H1 (cell line): ENCODE measurements around the gene TRAPPC6A. TPM values are rescaled to one million over a fixed set of nuclear protein-coding genes. Genes with fewer than 3 reads are reported as not detected.

Experiments used
- CTCF ChIA-PET: fragments of 300-600 bp; sonication (Branson Sonifier 250); formaldehyde crosslinking; loops from one replicate; lab custom pipeline; 2021; ENCODE audit not compliant: partially characterized antibody; lab: Charles Lee
- POLR2A ChIA-PET: fragments of 300-600 bp; sonication (Branson Sonifier 250); formaldehyde crosslinking; loops from one replicate; lab custom pipeline; 2021; ENCODE audit warnings: inconsistent platforms; ENCODE audit not compliant: partially characterized antibody; lab: Charles Lee
- DNase-seq, 2 experiments: peaks; one replicate each; pipeline versions ENCODE4 v3.0.0 to v3.0.0-alpha.2; 2010 to 2022; ENCODE audit warnings: low spot score in 2 of 2, low read depth in 1 of 2, mixed read lengths in 1 of 2
- FAIRE-seq: peaks from 2 replicates; lab custom pipeline; 2011; peaks lifted over from hg19 to GRCh38; lab: Jason Lieb, UNC
- H2AFZ ChIP-seq: 2 replicates; pipeline ENCODE4 v1.8.1; 2012; ENCODE audit warnings: low read length, inconsistent platforms
- H2AK5ac ChIP-seq: 2 replicates; pipeline ENCODE4 v1.6.1; 2013; ENCODE audit warnings: low read depth, low read length
- H2BK120ac ChIP-seq: replicated peaks from 2 replicates; pipeline ENCODE3; 2013; ENCODE audit warnings: low read depth, low read length, inconsistent platforms
- H2BK12ac ChIP-seq: 2 replicates; pipeline ENCODE4 v1.6.1; 2013; ENCODE audit warnings: low read depth, low read length
- H2BK15ac ChIP-seq: 2 replicates; pipeline ENCODE4 v1.6.1; 2013; ENCODE audit warnings: low read length
- H2BK20ac ChIP-seq: 2 replicates; pipeline ENCODE4 v1.6.1; 2013; ENCODE audit warnings: low read length
- H2BK5ac ChIP-seq: 2 replicates; pipeline ENCODE4 v1.6.1; 2013; ENCODE audit warnings: low read depth, low read length
- H3K14ac ChIP-seq: 2 replicates; pipeline ENCODE4 v1.6.1; 2013; ENCODE audit warnings: inconsistent platforms; ENCODE audit not compliant: insufficient read length
- H3K18ac ChIP-seq: 2 replicates; pipeline ENCODE4 v1.6.1; 2013; ENCODE audit warnings: low read length; ENCODE audit errors: extremely low read depth
- H3K23ac ChIP-seq: 2 replicates; pipeline ENCODE4 v1.6.1; 2013; ENCODE audit warnings: inconsistent platforms; ENCODE audit not compliant: insufficient read length
- H3K23me2 ChIP-seq: 2 replicates; pipeline ENCODE4 v1.6.1; 2013; ENCODE audit warnings: low read depth, low read length
- H3K27ac ChIP-seq: 2 replicates; pipeline ENCODE4 v1.6.1; 2011; ENCODE audit warnings: low read depth, low read length, inconsistent platforms
- H3K27me3 ChIP-seq, 4 experiments: replicated peaks in 1 of 4; 1 replicate in 1 of 4; 2 replicates in 3 of 4; pipeline versions ENCODE4 v1.6.1 to v1.8.1; 2011 to 2013; ENCODE audit warnings: low read length in 3 of 4, mild to moderate bottlenecking in 3 of 4, inconsistent platforms in 2 of 4, mixed read lengths in 2 of 4, moderate library complexity in 1 of 4; ENCODE audit not compliant: control insufficient read depth in 3 of 4, insufficient read depth in 3 of 4; ENCODE audit errors: extremely low read depth in 1 of 4
- H3K36me3 ChIP-seq, 4 experiments: 2 replicates each; pipeline versions ENCODE4 v1.6.1 to v1.8.1; 2011 to 2013; ENCODE audit warnings: mild to moderate bottlenecking in 4 of 4, low read length in 3 of 4, moderate library complexity in 2 of 4, control low read depth in 1 of 4, inconsistent platforms in 1 of 4; ENCODE audit not compliant: insufficient read depth in 4 of 4, control insufficient read depth in 2 of 4
- H3K4ac ChIP-seq: replicated peaks from 2 replicates; pipeline ENCODE3; 2013; ENCODE audit warnings: low read length, low read depth, mixed read lengths, inconsistent platforms; ENCODE audit not compliant: insufficient read length
- H3K4me1 ChIP-seq, 4 experiments: replicated peaks in 1 of 4; 1 replicate in 1 of 4; 2 replicates in 3 of 4; pipeline versions ENCODE4 v1.6.1 to v1.8.1; 2011 to 2013; ENCODE audit warnings: low read length in 3 of 4, inconsistent platforms in 2 of 4, mixed read lengths in 1 of 4; ENCODE audit not compliant: insufficient read depth in 4 of 4, control insufficient read depth in 3 of 4
- H3K4me2 ChIP-seq, 2 experiments: 2 replicates each; pipeline versions ENCODE4 v1.6.1 to v1.8.1; 2011 to 2013; ENCODE audit warnings: low read depth in 2 of 2, low read length in 2 of 2, control low read depth in 1 of 2, inconsistent platforms in 1 of 2, mild to moderate bottlenecking in 1 of 2; ENCODE audit not compliant: insufficient read depth in 1 of 2
- H3K4me3 ChIP-seq, 4 experiments: fragments of 200-600, 300-600 bp in 1 of 4; sonication (generic), shearing (Covaris generic), sonication (Bioruptor Twin) in 1 of 4; 2 replicates each; pipeline versions ENCODE4 v1.5.1 to v1.8.1; 2011 to 2016; ENCODE audit warnings: low read length in 4 of 4, low read depth in 3 of 4, control low read depth in 2 of 4, inconsistent platforms in 2 of 4, mild to moderate bottlenecking in 2 of 4, mixed read lengths in 1 of 4, moderate library complexity in 1 of 4; ENCODE audit not compliant: insufficient read depth in 2 of 4; ENCODE audit errors: extremely low read depth in 1 of 4
- H3K56ac ChIP-seq: replicated peaks from 2 replicates; pipeline ENCODE3; 2013; ENCODE audit warnings: low read depth, mild to moderate bottlenecking, mixed read lengths, low read length, inconsistent platforms; ENCODE audit not compliant: insufficient read length
- H3K79me1 ChIP-seq: 2 replicates; pipeline ENCODE4 v1.6.1; 2013; ENCODE audit warnings: low read depth, low read length, control low read depth
- H3K79me2 ChIP-seq, 2 experiments: 2 replicates each; pipeline versions ENCODE4 v1.6.1 to v1.8.1; 2012 to 2013; ENCODE audit warnings: low read length in 2 of 2, mild to moderate bottlenecking in 2 of 2, inconsistent platforms in 1 of 2; ENCODE audit not compliant: insufficient read depth in 2 of 2, control insufficient read depth in 1 of 2
- H3K9ac ChIP-seq, 4 experiments: replicated peaks in 1 of 4; 1 replicate in 1 of 4; 2 replicates in 3 of 4; pipeline versions ENCODE4 v1.6.1 to v1.8.1; 2011 to 2013; ENCODE audit warnings: low read depth in 3 of 4, low read length in 3 of 4, control low read depth in 2 of 4, mild to moderate bottlenecking in 2 of 4, moderate library complexity in 2 of 4, inconsistent platforms in 1 of 4; ENCODE audit errors: extremely low read depth in 1 of 4
- H3K9me3 ChIP-seq, 2 experiments: 2 replicates each; pipeline versions ENCODE4 v1.6.1 to v1.8.1; 2012 to 2013; ENCODE audit warnings: mild to moderate bottlenecking in 2 of 2, moderate library complexity in 2 of 2, control low read depth in 1 of 2, inconsistent platforms in 1 of 2, low read depth in 1 of 2, low read length in 1 of 2, mixed read lengths in 1 of 2; ENCODE audit not compliant: insufficient read depth in 2 of 2
- H4K20me1 ChIP-seq, 2 experiments: replicated peaks in 1 of 2; 2 replicates each; pipeline versions ENCODE3 to v1.8.1; 2011 to 2013; ENCODE audit warnings: inconsistent platforms in 2 of 2, low read length in 2 of 2, mild to moderate bottlenecking in 1 of 2; ENCODE audit not compliant: insufficient read depth in 2 of 2, control insufficient read depth in 1 of 2
- H4K5ac ChIP-seq: 2 replicates; pipeline ENCODE4 v1.6.1; 2013; ENCODE audit warnings: low read length, low read depth, mixed read lengths, inconsistent platforms; ENCODE audit not compliant: insufficient read length
- H4K8ac ChIP-seq: 2 replicates; pipeline ENCODE4 v1.8.0; 2013; ENCODE audit warnings: mild to moderate bottlenecking, moderate library complexity, low read length, inconsistent platforms; ENCODE audit not compliant: insufficient read depth; ENCODE audit errors: extremely low read depth
- H4K91ac ChIP-seq: replicated peaks from 2 replicates; pipeline ENCODE3; 2013; ENCODE audit warnings: low read length, mixed read lengths, inconsistent platforms; ENCODE audit not compliant: insufficient read length
- ATF2 ChIP-seq: IDR thresholded peaks from 2 replicates; pipeline ENCODE4 v1.6.1; 2012; ENCODE audit warnings: low read length, inconsistent platforms
- KDM4A ChIP-seq: IDR thresholded peaks from one replicate; pipeline ENCODE4 v1.7.1; 2012; ENCODE audit warnings: low read depth, mild to moderate bottlenecking, moderate library complexity, low read length, inconsistent platforms; ENCODE audit not compliant: severe bottlenecking
- SIRT6 ChIP-seq: IDR thresholded peaks from one replicate; pipeline ENCODE4 v1.7.1; 2012; ENCODE audit warnings: low read length, inconsistent platforms
- SP4 ChIP-seq: IDR thresholded peaks from 2 replicates; pipeline ENCODE4 v1.6.1; 2012; ENCODE audit warnings: low read length, inconsistent platforms
- TCF12 ChIP-seq: IDR thresholded peaks from 2 replicates; pipeline ENCODE4 v1.6.1; 2011; ENCODE audit warnings: low read depth, mild to moderate bottlenecking, low read length
- WGBS, 2 experiments: shearing (Covaris generic) in 1 of 2; methylation state at CpG; one replicate each; pipeline versions ENCODE4 v1.1.6 to v1.1.7; 2013 to 2015; ENCODE audit warnings: low lambda C conversion rate in 2 of 2, mixed read lengths in 2 of 2, inconsistent platforms in 1 of 2, low coverage in 1 of 2, missing lambda C conversion rate in 1 of 2; ENCODE audit not compliant: insufficient replicate concordance in 2 of 2, insufficient coverage in 1 of 2, insufficient read length in 1 of 2; ENCODE audit errors: extremely low coverage in 1 of 2, missing lambda C conversion rate in 1 of 2; 5-methylcytosine and 5-hydroxymethylcytosine counted together
- polyA plus RNA-seq, 7 experiments: library from polyadenylated mRNA; depleted of rRNA in 3 of 7; stranded (reverse) in 5 of 7; unstranded in 2 of 7; fragments of >200 nt in 5 of 7; fragments of 200-250 nt in 2 of 7; gene quantifications; 1 replicate in 5 of 7; 2 replicates in 1 of 7; 4 replicates in 1 of 7; pipeline versions ENCODE4 v1.2.1 to v1.2.3, GENCODE V29; 2011 to 2013; ENCODE audit warnings: missing spikeins in 2 of 7, mixed read lengths in 2 of 7
- total RNA-seq: library from RNA; stranded (reverse); fragmentation: NEBNext Ultra II Directional; extraction: Animal tissue kit (Norgen Biotek cat#: 25700); gene quantifications from 2 replicates; pipeline ENCODE4 v1.2.1, GENCODE V29; 2021

TRAPPC6A gene
- total and polyA plus RNA-seq, 2 of the 8 experiments (the other 6 are each of a cell fraction or from before 2014, with no cell fraction given): 31.8 to 130 TPM

- H2BK15ac ChIP-seq: no peak overlapping the region
- H2BK20ac ChIP-seq: no peak overlapping the region
- no peak overlapping the region for H3K23ac ChIP-seq
- no peak overlapping the region for H4K91ac ChIP-seq
- no peak overlapping the region for H3K14ac ChIP-seq
- peaks cover 3% of the 10 kb centered on the region in 2 experiments for H4K20me1 ChIP-seq
- H3K56ac ChIP-seq: no peak overlapping the region
- WGBS, 2 experiments: 81% methylated on average over 10 of the region's 10 CpGs; no CpG with 5 or more reads in 1 of the 2 experiments
- H4K5ac ChIP-seq: no peak overlapping the region
- ChIA-PET POLR2A (interaction anchor here (1.1 kb wide), 1 partner anchor 9 kb away, joined by 5 read pairs; no protein-coding TSS in a partner anchor), CTCF (interaction anchor here (0.8 to 3.8 kb wide), 2 partner anchors 11 kb away, joined by 4 to 16 read pairs; no protein-coding TSS in a partner anchor)
- FAIRE-seq: no peak
- H3K4me1 ChIP-seq: peaks cover 0 to 5% (median 0%) of the 10 kb centered on the region in 4 experiments; a peak in 4 of 7 replicates
- no peak overlapping the region for H2BK12ac ChIP-seq
- H3K79me1 ChIP-seq: peaks cover 6% of the 10 kb centered on the region
- no peak overlapping the region for H3K4me2 ChIP-seq
- no peak overlapping the region for H2BK5ac ChIP-seq
- H2AFZ ChIP-seq: no peak overlapping the region
- H2AK5ac ChIP-seq: no peak overlapping the region
- no peak overlapping the region for H3K9ac ChIP-seq
- H3K79me2 ChIP-seq: peaks cover 0 to 6% of the 10 kb centered on the region in 2 experiments; a peak in 1 of 4 replicates
- DNase-seq: no peak
- H3K18ac ChIP-seq: no peak overlapping the region
- H3K27ac ChIP-seq: no peak overlapping the region
- no peak overlapping the region for H4K8ac ChIP-seq
- no peaks in the 10 kb centered on the region for H3K27me3 ChIP-seq
- no peak overlapping the region for H3K4me3 ChIP-seq
- H3K4ac ChIP-seq: no peak overlapping the region
- no peaks in the 10 kb centered on the region for H3K36me3 ChIP-seq
- peaks cover 9% of the 10 kb centered on the region for H3K23me2 ChIP-seq
- no peaks in the 10 kb centered on the region for H3K9me3 ChIP-seq
- no peak overlapping the region for H2BK120ac ChIP-seq
- TF ChIP-seq TCF12 (no peak), KDM4A (no peak), ATF2 (no peak), SIRT6 (no peak), SP4 (no peak)
Measured at GRCh38 chr19:45175515-45176345, 2.3 kb downstream of the TRAPPC6A start.
